Neuronal stem cell (in vitro differentiated cells): Measurements from ENCODE around the gene ACSS1.
A peak's percentile ranks its signal among the peaks of the same experiment; 100 is the strongest.

Source experiments
- DNase-seq: peaks from one replicate; pipeline ENCODE4 v3.0.0-alpha.2; 2013; ENCODE audit warnings: low spot score
- H2AFZ ChIP-seq: one replicate; pipeline ENCODE4 v1.6.1; 2013; ENCODE audit warnings: mild to moderate bottlenecking, low read length, inconsistent platforms
- H2AK5ac ChIP-seq: 2 replicates; pipeline ENCODE4 v1.6.1; 2013; ENCODE audit warnings: low read depth, mild to moderate bottlenecking, inconsistent platforms, low read length, moderate library complexity, mixed read lengths
- H2BK120ac ChIP-seq: 2 replicates; pipeline ENCODE4 v1.6.1; 2013; ENCODE audit warnings: low read depth, mild to moderate bottlenecking, inconsistent platforms, low read length, moderate library complexity, mixed read lengths
- H2BK12ac ChIP-seq: one replicate; pipeline ENCODE4 v1.6.1; 2013; ENCODE audit warnings: low read length, inconsistent platforms
- H2BK15ac ChIP-seq: 2 replicates; pipeline ENCODE4 v1.6.1; 2013; ENCODE audit warnings: mild to moderate bottlenecking, low read length, inconsistent platforms, mixed read lengths
- H2BK5ac ChIP-seq: one replicate; pipeline ENCODE4 v1.6.1; 2013; ENCODE audit warnings: inconsistent platforms, mild to moderate bottlenecking, low read length, moderate library complexity
- H3K14ac ChIP-seq: one replicate; pipeline ENCODE4 v1.6.1; 2013; ENCODE audit warnings: low read length, inconsistent platforms
- H3K18ac ChIP-seq: 2 replicates; pipeline ENCODE4 v1.6.1; 2013; ENCODE audit warnings: low read length, inconsistent platforms
- H3K23ac ChIP-seq: 2 replicates; pipeline ENCODE4 v1.6.1; 2013; ENCODE audit warnings: low read depth, mild to moderate bottlenecking, mixed read lengths, low read length, inconsistent platforms; ENCODE audit not compliant: poor library complexity
- H3K27ac ChIP-seq: replicated peaks from 3 replicates; pipeline ENCODE4 v1.5.1; 2013; ENCODE audit warnings: low read length, inconsistent platforms
- H3K27me3 ChIP-seq, 3 experiments: 2 replicates each; pipeline ENCODE4 v1.6.1; 2013; ENCODE audit warnings: low read length in 3 of 3, mild to moderate bottlenecking in 2 of 3, inconsistent platforms in 1 of 3, low read depth in 1 of 3, mixed read lengths in 1 of 3, moderate library complexity in 1 of 3; ENCODE audit not compliant: control insufficient read depth in 3 of 3, insufficient read depth in 3 of 3
- H3K36me3 ChIP-seq, 2 donors: replicated peaks in 1 of 2; 2 replicates each; pipeline ENCODE4 v1.6.1; 2013; ENCODE audit warnings: low read length in 2 of 2; ENCODE audit not compliant: control insufficient read depth in 2 of 2, insufficient read depth in 2 of 2
- H3K4ac ChIP-seq: 2 replicates; pipeline ENCODE4 v1.6.1; 2013; ENCODE audit warnings: inconsistent platforms, mild to moderate bottlenecking, low read length, moderate library complexity
- H3K4me1 ChIP-seq, 2 donors: 1 replicate in 1 of 2; 2 replicates in 1 of 2; pipeline ENCODE4 v1.6.1; 2013; ENCODE audit warnings: low read length in 2 of 2, low read depth in 1 of 2; ENCODE audit not compliant: control insufficient read depth in 2 of 2, insufficient read depth in 1 of 2
- H3K4me2 ChIP-seq: one replicate; pipeline ENCODE4 v1.6.1; 2013; ENCODE audit warnings: mild to moderate bottlenecking, low read length, inconsistent platforms; ENCODE audit not compliant: insufficient read depth, poor library complexity, severe bottlenecking
- H3K4me3 ChIP-seq, 2 donors: 2 replicates each; pipeline ENCODE4 v1.5.1; 2013; ENCODE audit warnings: low read length in 2 of 2, mild to moderate bottlenecking in 2 of 2, inconsistent platforms in 1 of 2, moderate library complexity in 1 of 2
- H3K79me1 ChIP-seq: one replicate; pipeline ENCODE4 v1.6.1; 2013; ENCODE audit warnings: low read depth, mild to moderate bottlenecking, inconsistent platforms, low read length, moderate library complexity
- H3K9ac ChIP-seq: one replicate; pipeline ENCODE4 v1.6.1; 2013; ENCODE audit warnings: mild to moderate bottlenecking, low read depth, low read length, inconsistent platforms; ENCODE audit not compliant: poor library complexity
- H3K9me3 ChIP-seq, 2 donors: replicated peaks in 1 of 2; 2 replicates each; pipeline versions ENCODE3 to v1.6.1; 2013; ENCODE audit warnings: low read length in 2 of 2, mild to moderate bottlenecking in 2 of 2, inconsistent platforms in 1 of 2, low read depth in 1 of 2, mixed read lengths in 1 of 2, moderate library complexity in 1 of 2; ENCODE audit not compliant: control insufficient read depth in 2 of 2, insufficient read depth in 1 of 2
- H4K8ac ChIP-seq: one replicate; pipeline ENCODE4 v1.6.1; 2013; ENCODE audit warnings: low read depth, mild to moderate bottlenecking, inconsistent platforms, low read length, moderate library complexity
- H4K91ac ChIP-seq: one replicate; pipeline ENCODE4 v1.6.1; 2013; ENCODE audit warnings: low read length, low read depth, mild to moderate bottlenecking, inconsistent platforms; ENCODE audit not compliant: poor library complexity
- WGBS, 2 donors: extraction: QIAGEN DNeasy Blood & Tissue Kit; methylation state at CpG; one replicate each; pipeline ENCODE4 v1.1.7; 2013; ENCODE audit warnings: missing lambda C conversion rate in 2 of 2, mixed read lengths in 1 of 2; ENCODE audit not compliant: insufficient read length in 2 of 2, insufficient replicate concordance in 1 of 2; ENCODE audit errors: extremely low coverage in 2 of 2; 5-methylcytosine and 5-hydroxymethylcytosine counted together

ACSS1 gene

DNA sequence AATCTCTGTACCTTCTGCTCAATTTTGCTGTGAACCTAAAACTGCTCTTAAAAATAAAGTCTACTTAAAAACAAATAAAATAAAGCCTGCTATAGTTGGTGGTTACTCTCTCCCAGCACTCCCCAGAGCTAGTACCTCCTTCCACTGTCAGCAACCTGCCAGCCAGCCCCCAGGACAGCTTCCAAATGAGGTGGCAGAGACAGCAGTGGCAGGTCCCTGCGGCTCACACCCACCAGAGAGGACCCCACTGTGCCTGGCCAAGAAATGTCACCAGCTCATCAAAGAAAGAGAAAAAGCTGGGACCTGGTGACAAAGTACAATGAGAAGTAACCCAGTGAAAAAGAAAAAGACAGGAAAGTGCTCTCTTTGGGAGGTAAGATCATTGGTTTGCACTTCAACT is 80.6 kb downstream of the ACSS1 start:
- Histone ChIP-seq H3K18ac (no peak overlapping the region), H2BK12ac (no peak overlapping the region), H3K14ac (no peak overlapping the region), H3K4me2 (no peak overlapping the region), H3K9me3 (peaks cover 18 to 43% of the 10 kb centered on the region in 2 donors), H2AFZ (no peak overlapping the region), H3K9ac (peak overlapping the region; percentile 13), H3K27ac (no peak overlapping the region), H2BK5ac (no peak overlapping the region), H2BK120ac (no peak overlapping the region), H3K4me3 (no peak overlapping the region), H3K27me3 (no peaks in the 10 kb centered on the region), H4K91ac (no peak overlapping the region), H2AK5ac (no peak overlapping the region), H2BK15ac (no peak overlapping the region), H3K4ac (no peak overlapping the region), H3K23ac (no peak overlapping the region), H3K36me3 (peaks cover 34 to 90% of the 10 kb centered on the region in 2 donors), H3K4me1 (no peaks in the 10 kb centered on the region), H4K8ac (no peak overlapping the region), H3K79me1 (peaks cover 9% of the 10 kb centered on the region)
- WGBS, 2 donors, result no CpG with 5 or more reads among the region's 1 CpG
- no peak for DNase-seq

DNA sequence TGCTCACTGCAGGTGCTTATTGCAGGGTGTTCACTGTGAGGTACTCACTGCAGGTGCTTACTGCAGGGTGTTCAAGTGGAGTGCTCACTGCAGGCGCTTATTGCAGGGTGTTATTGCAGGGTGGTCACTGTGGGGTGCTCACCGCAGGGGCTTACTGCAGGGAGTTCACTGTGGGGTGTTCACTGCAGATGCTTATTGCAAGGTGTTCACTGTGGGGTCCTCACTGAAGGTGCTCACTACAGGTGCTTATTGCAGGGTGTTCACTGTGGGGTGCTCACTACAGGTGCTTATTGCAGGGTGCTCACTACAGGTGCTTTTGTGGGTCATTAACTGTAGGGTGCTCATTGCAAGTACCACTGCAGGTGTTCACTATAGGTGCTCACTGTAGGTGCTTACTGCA is 85.6 kb downstream of the ACSS1 start:
- Histone ChIP-seq H3K4ac (no peak overlapping the region), H2BK5ac (no peak overlapping the region), H2AK5ac (no peak overlapping the region), H2BK120ac (no peak overlapping the region), H3K27ac (no peak overlapping the region), H3K9ac (no peak overlapping the region), H3K4me1 (no peaks in the 10 kb centered on the region), H3K18ac (no peak overlapping the region), H3K9me3 (peaks cover 2 to 23% of the 10 kb centered on the region in 2 donors), H3K4me3 (peak overlapping the region in 1 of 2 donors; percentile 6), H3K4me2 (no peak overlapping the region), H3K36me3 (peaks cover 36 to 90% of the 10 kb centered on the region in 2 donors), H4K8ac (no peak overlapping the region), H2AFZ (no peak overlapping the region), H2BK12ac (no peak overlapping the region), H3K79me1 (no peaks in the 10 kb centered on the region), H3K27me3 (no peaks in the 10 kb centered on the region), H3K14ac (no peak overlapping the region), H4K91ac (no peak overlapping the region), H3K23ac (no peak overlapping the region), H2BK15ac (no peak overlapping the region)
- WGBS, 2 donors, result no CpG with 5 or more reads among the region's 2 CpGs
- DNase-seq, result no peak

DNA sequence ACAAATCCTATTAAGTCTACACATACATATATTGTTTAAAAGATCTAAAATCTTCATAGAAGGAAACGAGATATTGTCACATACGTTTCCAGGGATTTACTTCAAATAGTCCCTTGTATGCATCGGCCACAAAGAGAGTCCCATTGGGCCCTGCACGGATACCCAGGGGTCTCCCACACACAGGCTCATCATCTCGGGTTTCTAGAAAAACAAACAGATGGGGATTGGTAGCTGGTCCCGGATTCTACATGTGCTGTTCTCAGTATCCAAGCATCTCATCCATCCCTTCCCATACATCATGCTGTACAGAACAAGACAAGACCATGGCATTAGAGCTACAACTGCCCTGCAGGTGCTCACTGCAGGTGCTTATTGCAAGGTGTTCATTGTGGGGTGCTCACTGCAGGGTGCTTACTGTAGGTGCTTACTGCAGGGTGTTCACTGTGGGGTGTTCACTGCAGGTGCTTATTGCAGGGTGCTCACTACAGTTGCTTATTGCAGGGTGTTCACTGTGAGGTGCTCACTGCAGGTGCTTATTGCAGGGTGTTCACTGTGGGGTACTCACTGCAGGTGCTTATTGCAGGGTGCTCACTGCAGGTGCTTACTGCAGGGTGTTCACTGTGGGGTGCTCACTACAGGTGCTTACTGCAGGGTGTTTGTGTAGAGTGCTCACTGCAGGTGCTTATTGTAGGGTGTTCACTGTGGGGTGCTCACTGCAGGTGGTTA is 86.4 kb downstream of the ACSS1 start:
- no peak overlapping the region for H2BK15ac ChIP-seq
- no peak overlapping the region for H4K91ac ChIP-seq
- H4K8ac ChIP-seq, result no peak overlapping the region
- no peak overlapping the region for H3K18ac ChIP-seq
- no peak overlapping the region for H2BK5ac ChIP-seq
- no peak overlapping the region for H3K4me2 ChIP-seq
- no peak for DNase-seq
- no peak overlapping the region for H2AFZ ChIP-seq
- no peak overlapping the region for H3K27ac ChIP-seq
- H3K36me3 ChIP-seq, result peaks cover 35 to 87% of the 10 kb centered on the region in 2 donors
- H2BK120ac ChIP-seq, result no peak overlapping the region
- H2BK12ac ChIP-seq, result no peak overlapping the region
- H3K14ac ChIP-seq, result no peak overlapping the region
- H3K4ac ChIP-seq, result no peak overlapping the region
- no peaks in the 10 kb centered on the region for H3K27me3 ChIP-seq
- no peaks in the 10 kb centered on the region for H3K4me1 ChIP-seq
- H3K9ac ChIP-seq, result no peak overlapping the region
- WGBS, 2 donors, result no CpG with 5 or more reads among the region's 6 CpGs
- H3K23ac ChIP-seq, result no peak overlapping the region
- H3K79me1 ChIP-seq, result no peaks in the 10 kb centered on the region
- no peak overlapping the region for H3K4me3 ChIP-seq
- H3K9me3 ChIP-seq, result peaks cover 0 to 14% of the 10 kb centered on the region in 2 donors
- no peak overlapping the region for H2AK5ac ChIP-seq

DNA sequence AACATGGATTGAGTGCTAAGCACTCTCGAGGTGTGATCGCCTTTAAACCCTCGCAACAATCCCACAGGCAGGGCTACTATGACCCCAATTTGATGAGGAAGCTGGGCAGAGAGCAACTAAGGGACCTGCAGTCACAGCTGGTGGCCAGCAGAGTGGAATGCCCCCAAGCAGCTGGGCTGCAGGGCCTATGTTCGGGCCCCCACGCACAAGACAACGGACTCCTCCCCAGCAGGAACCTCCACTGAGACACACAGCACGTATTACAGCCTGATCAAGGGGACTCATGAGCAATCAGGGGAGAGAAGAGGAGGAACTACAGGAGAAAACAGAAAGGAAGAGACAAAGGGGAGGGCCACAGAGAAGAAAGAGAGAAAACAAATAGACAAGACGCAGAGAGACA is 87.2 kb downstream of the ACSS1 start:
- no peak overlapping the region for H3K27ac ChIP-seq
- no peaks in the 10 kb centered on the region for H3K4me1 ChIP-seq
- H2BK12ac ChIP-seq, result no peak overlapping the region
- no peak overlapping the region for H3K9ac ChIP-seq
- H3K14ac ChIP-seq, result no peak overlapping the region
- H4K8ac ChIP-seq, result no peak overlapping the region
- WGBS, 2 donors, result no CpG with 5 or more reads among the region's 8 CpGs
- H3K79me1 ChIP-seq, result no peaks in the 10 kb centered on the region
- H2AFZ ChIP-seq, result no peak overlapping the region
- no peak overlapping the region for H2BK15ac ChIP-seq
- H2BK5ac ChIP-seq, result no peak overlapping the region
- no peak overlapping the region for H4K91ac ChIP-seq
- H3K36me3 ChIP-seq, result peaks cover 39 to 88% of the 10 kb centered on the region in 2 donors
- no peak overlapping the region for H3K23ac ChIP-seq
- H3K18ac ChIP-seq, result no peak overlapping the region
- no peaks in the 10 kb centered on the region for H3K27me3 ChIP-seq
- H2BK120ac ChIP-seq, result no peak overlapping the region
- no peak overlapping the region for H3K4me2 ChIP-seq
- H3K4ac ChIP-seq, result no peak overlapping the region
- peaks cover 0 to 7% of the 10 kb centered on the region in 2 donors for H3K9me3 ChIP-seq
- no peak overlapping the region for H2AK5ac ChIP-seq
- no peak for DNase-seq
- no peak overlapping the region for H3K4me3 ChIP-seq
